Inflammatory macrophage treated with lipopolysaccharide for 1 hour (primary cell): ENCODE data around the gene GRIK1.

Experiments used
- DNase-seq, 2 donors: peaks; one replicate each; pipeline ENCODE4 v3.0.0-alpha.2; 2020 to 2022

Gene GRIK1

GRCh38 chr21:29661672-29662442 is 277.9 kb downstream of the GRIK1 start:
- DNase-seq, result no peak

- no peak for DNase-seq
These were observed 279.6 kb downstream of the GRIK1 start for GRCh38 chr21:29660047-29660720.

- DNase-seq, result no peak
These were observed 280.9 kb downstream of the GRIK1 start for GRCh38 chr21:29658934-29659203.

- DNase-seq, result no peak
These were observed 281.4 kb downstream of the GRIK1 start for GRCh38 chr21:29658177-29658933.

- no peak for DNase-seq
These were observed 282.4 kb downstream of the GRIK1 start for GRCh38 chr21:29657240-29657989.

GRCh38 chr21:29656504-29657239 is 283.1 kb downstream of the GRIK1 start:
- DNase-seq, result peak; percentile 78 to 88

GRCh38 chr21:29655577-29655976 is 284.2 kb downstream of the GRIK1 start:
- DNase-seq, result no peak

- DNase-seq, result no peak
These were observed 284.9 kb downstream of the GRIK1 start for GRCh38 chr21:29654855-29655254.

GRCh38 chr21:29654203-29654602 is 285.6 kb downstream of the GRIK1 start:
- DNase-seq, result no peak

GRCh38 chr21:29650523-29651022 is 289.2 kb downstream of the GRIK1 start:
- DNase-seq, result no peak

GRCh38 chr21:29649406-29649814 is 290.4 kb downstream of the GRIK1 start:
- DNase-seq, result peak; percentile 17 to 21

GRCh38 chr21:29648710-29649240 is 291.0 kb downstream of the GRIK1 start:
- no peak for DNase-seq

GRCh38 chr21:29647353-29647781 is 292.4 kb downstream of the GRIK1 start:
- peak; percentile 10 to 29 for DNase-seq

GRCh38 chr21:29645666-29646553 is 293.9 kb downstream of the GRIK1 start:
- no peak for DNase-seq

GRCh38 chr21:29643289-29643688 is 296.5 kb downstream of the GRIK1 start:
- no peak for DNase-seq

GRCh38 chr21:29642551-29643245 is 297.1 kb downstream of the GRIK1 start:
- DNase-seq, result no peak

GRCh38 chr21:29641635-29642550 is 297.9 kb downstream of the GRIK1 start:
- DNase-seq, result no peak

GRCh38 chr21:29641001-29641634 is 298.7 kb downstream of the GRIK1 start:
- DNase-seq, result no peak
